IMR-90 (cell line): ENCODE results near the gene RGL4. TPM values are rescaled to one million over a fixed set of nuclear protein-coding genes. Genes with fewer than 3 reads are reported as not detected.

Experiments
- ATAC-seq: fragments of 200-7000 bp; cut with Tn5 transposase; 2 replicates; pipeline ENCODE4 v1.9.1; 2020; ENCODE audit warnings: low read depth, mild to moderate bottlenecking, moderate library complexity
- BruUV-seq: library from RNA; stranded (reverse); fragments of 400-500 nt; replicated peaks from 2 replicates; lab custom pipeline; 2021; lab: Mats Ljungman, UMichigan
- CTCF ChIA-PET: fragments of 300-600 bp; formaldehyde crosslinking; extraction: SDS; loops from one replicate; lab custom pipeline; 2021; ENCODE audit warnings: antibody characterized with exemption; lab: Yijun Ruan, JAX
- POLR2A ChIA-PET: fragments of 300-600 bp; sonication (Branson Sonifier 250); formaldehyde crosslinking; loops from one replicate; lab custom pipeline; 2022; ENCODE audit warnings: antibody characterized with exemption; ENCODE audit not compliant: unreplicated experiment; lab: Charles Lee
- DNase-seq: peaks from one replicate; pipeline ENCODE4 v3.0.0; 2013
- H2AFZ ChIP-seq: replicated peaks from 2 replicates; pipeline ENCODE3; 2013; ENCODE audit warnings: low read length, mild to moderate bottlenecking; ENCODE audit not compliant: poor library complexity
- H2AK5ac ChIP-seq: 2 replicates; pipeline ENCODE4 v1.6.1; 2013; ENCODE audit warnings: low read depth, low read length, inconsistent platforms
- H2AK9ac ChIP-seq: replicated peaks from 2 replicates; pipeline ENCODE3; 2013; ENCODE audit warnings: mild to moderate bottlenecking, low read depth, low read length, moderate library complexity; ENCODE audit not compliant: poor library complexity
- H2BK120ac ChIP-seq: 2 replicates; pipeline ENCODE4 v1.6.1; 2013; ENCODE audit warnings: low read depth, low read length, inconsistent platforms
- H2BK15ac ChIP-seq: 3 replicates; pipeline ENCODE4 v1.6.1; 2013; ENCODE audit warnings: low read depth, low read length, inconsistent platforms
- H2BK20ac ChIP-seq: 2 replicates; pipeline ENCODE4 v1.6.1; 2013; ENCODE audit warnings: low read depth, mild to moderate bottlenecking, inconsistent platforms, low read length, moderate library complexity
- H2BK5ac ChIP-seq: 2 replicates; pipeline ENCODE4 v1.6.1; 2013; ENCODE audit warnings: mild to moderate bottlenecking, low read depth, low read length, inconsistent platforms; ENCODE audit not compliant: poor library complexity, severe bottlenecking
- H3K14ac ChIP-seq: replicated peaks from 2 replicates; pipeline ENCODE4 v1.6.1; 2013; ENCODE audit warnings: low read depth, low read length, inconsistent platforms
- H3K18ac ChIP-seq: 2 replicates; pipeline ENCODE4 v1.6.1; 2013; ENCODE audit warnings: low read depth, low read length, control low read depth
- H3K23ac ChIP-seq: 2 replicates; pipeline ENCODE4 v1.6.1; 2013; ENCODE audit warnings: low read depth, low read length, inconsistent platforms
- H3K27ac ChIP-seq: 2 replicates; pipeline ENCODE4 v1.5.1; 2013; ENCODE audit warnings: mild to moderate bottlenecking, control low read depth, low read length; ENCODE audit not compliant: insufficient read depth
- H3K27me3 ChIP-seq: 2 replicates; pipeline ENCODE4 v1.6.1; 2013; ENCODE audit warnings: low read length; ENCODE audit not compliant: control insufficient read depth, insufficient read depth
- H3K36me3 ChIP-seq: 2 replicates; pipeline ENCODE4 v1.6.1; 2013; ENCODE audit warnings: low read length, mixed read lengths; ENCODE audit not compliant: control insufficient read depth, insufficient read depth
- H3K4ac ChIP-seq: 2 replicates; pipeline ENCODE4 v1.6.1; 2013; ENCODE audit warnings: low read depth, low read length, inconsistent platforms
- H3K4me1 ChIP-seq: 2 replicates; pipeline ENCODE4 v1.6.1; 2013; ENCODE audit warnings: low read length, mixed read lengths; ENCODE audit not compliant: control insufficient read depth, insufficient read depth
- H3K4me2 ChIP-seq: 2 replicates; pipeline ENCODE4 v1.6.1; 2013; ENCODE audit warnings: low read depth, mild to moderate bottlenecking, control low read depth, low read length, moderate library complexity
- H3K4me3 ChIP-seq: 2 replicates; pipeline ENCODE4 v1.5.1; 2013; ENCODE audit warnings: low read depth, mild to moderate bottlenecking, control low read depth, low read length, moderate library complexity; ENCODE audit not compliant: insufficient read depth
- H3K56ac ChIP-seq: 2 replicates; pipeline ENCODE4 v1.6.1; 2013; ENCODE audit warnings: low read length, inconsistent platforms; ENCODE audit not compliant: insufficient read depth; ENCODE audit errors: extremely low read depth
- H3K79me1 ChIP-seq, 2 experiments: 2 replicates each; pipeline ENCODE4 v1.6.1; 2013; ENCODE audit warnings: low read length in 2 of 2, inconsistent platforms in 1 of 2, low read depth in 1 of 2
- H3K9ac ChIP-seq: 2 replicates; pipeline ENCODE4 v1.6.1; 2013; ENCODE audit warnings: low read depth, low read length, control low read depth
- H3K9me1 ChIP-seq: 2 replicates; pipeline ENCODE4 v1.6.1; 2013; ENCODE audit warnings: low read length, inconsistent platforms; ENCODE audit not compliant: insufficient read depth
- H3K9me3 ChIP-seq: 2 replicates; pipeline ENCODE4 v1.6.1; 2013; ENCODE audit warnings: low read length; ENCODE audit not compliant: control insufficient read depth, insufficient read depth
- H4K20me1 ChIP-seq: 2 replicates; pipeline ENCODE4 v1.6.1; 2013; ENCODE audit warnings: low read length, inconsistent platforms; ENCODE audit not compliant: insufficient read depth
- H4K5ac ChIP-seq: 2 replicates; pipeline ENCODE4 v1.6.1; 2013; ENCODE audit warnings: mild to moderate bottlenecking, low read depth, low read length, control low read depth
- H4K8ac ChIP-seq, 2 experiments: 2 replicates each; pipeline ENCODE4 v1.6.1; 2013; ENCODE audit warnings: low read depth in 2 of 2, low read length in 2 of 2, control low read depth in 1 of 2, inconsistent platforms in 1 of 2
- H4K91ac ChIP-seq: 2 replicates; pipeline ENCODE4 v1.6.1; 2013; ENCODE audit warnings: low read depth, low read length, inconsistent platforms; ENCODE audit not compliant: insufficient read depth
- BHLHE40 ChIP-seq: fragments of 150-350 bp; IDR thresholded peaks from 2 replicates; pipeline ENCODE4 v1.6.1; 2016; ENCODE audit warnings: mild to moderate bottlenecking, low read depth, low read length
- CEBPB ChIP-seq: IDR thresholded peaks from 2 replicates; pipeline ENCODE4 v1.6.1; 2012; ENCODE audit warnings: low read depth, low read length, improper control_type of control experiment
- CHD1 ChIP-seq: IDR thresholded peaks from 2 replicates; pipeline ENCODE4 v1.6.1; 2012; ENCODE audit warnings: low read depth, low read length, improper control_type of control experiment
- FOS ChIP-seq: fragments of 150-350 bp; IDR thresholded peaks from 2 replicates; pipeline ENCODE4 v1.6.1; 2016; ENCODE audit warnings: low read depth, low read length
- MAFK ChIP-seq: IDR thresholded peaks from 2 replicates; pipeline ENCODE4 v1.6.1; 2012; ENCODE audit warnings: low read depth, low read length, improper control_type of control experiment
- MAZ ChIP-seq: IDR thresholded peaks from 2 replicates; pipeline ENCODE4 v1.6.1; 2012; ENCODE audit warnings: low read depth, mild to moderate bottlenecking, low read length, improper control_type of control experiment, moderate library complexity, borderline replicate concordance
- MXI1 ChIP-seq: IDR thresholded peaks from 2 replicates; pipeline ENCODE4 v1.6.1; 2012; ENCODE audit warnings: low read depth, mild to moderate bottlenecking, low read length, moderate library complexity, borderline replicate concordance
- NFE2L2 ChIP-seq: fragments of 150-350 bp; IDR thresholded peaks from 2 replicates; pipeline ENCODE4 v1.6.1; 2016; ENCODE audit warnings: low read depth, mild to moderate bottlenecking, low read length
- POLR2A ChIP-seq: IDR thresholded peaks from 2 replicates; pipeline ENCODE4 v1.6.1; 2012; ENCODE audit warnings: mild to moderate bottlenecking, low read depth, low read length
- RAD21 ChIP-seq: IDR thresholded peaks from 2 replicates; pipeline ENCODE4 v1.6.1; 2012; ENCODE audit warnings: low read length, improper control_type of control experiment
- RCOR1 ChIP-seq: IDR thresholded peaks from 2 replicates; pipeline ENCODE4 v1.6.1; 2012; ENCODE audit warnings: mild to moderate bottlenecking, low read length, improper control_type of control experiment; ENCODE audit not compliant: insufficient replicate concordance
- RFX5 ChIP-seq: IDR thresholded peaks from 2 replicates; pipeline ENCODE4 v1.8.0; 2012; ENCODE audit warnings: low read depth, mild to moderate bottlenecking, low read length, moderate library complexity
- SMC3 ChIP-seq: fragments of 150-350 bp; IDR thresholded peaks from 2 replicates; pipeline ENCODE4 v1.6.1; 2016; ENCODE audit warnings: low read depth, mild to moderate bottlenecking, antibody characterized with exemption, low read length, moderate library complexity
- WGBS, 2 experiments: methylation state at CpG; one replicate each; pipeline versions ENCODE4 v1.1.5 to v1.1.7; 2013; ENCODE audit warnings: missing lambda C conversion rate in 2 of 2; ENCODE audit not compliant: insufficient read length in 1 of 2; ENCODE audit errors: extremely low coverage in 2 of 2; 5-methylcytosine and 5-hydroxymethylcytosine counted together
- dilution Hi-C: fragments of 300-500 bp; cut with HindIII; formaldehyde crosslinking; loops from one replicate; pipeline ENCODE4 v1.14.3; 2018; ENCODE audit warnings: low sequenced_read_pairs; ENCODE audit not compliant: unreplicated experiment
- in situ Hi-C: fragments of 300-500 bp; cut with MboI; formaldehyde crosslinking; loops from 3 replicates; pipeline ENCODE4 v1.14.3; 2019; ENCODE audit warnings: low sequenced_read_pairs, inconsistent platforms, mixed read lengths
- intact Hi-C: fragments of 100-400 bp; cut with micrococcal nuclease; formaldehyde crosslinking; loops from 2 replicates; pipeline ENCODE4 v1.10.0; 2022
- polyA plus RNA-seq, 3 experiments: library from polyadenylated mRNA; depleted of rRNA; stranded (reverse); fragments of >200 nt; gene quantifications; 2 replicates each; pipeline ENCODE4 v1.2.3, GENCODE V29; 2012; ENCODE audit warnings: low replicate concordance in 1 of 3
- total RNA-seq: library from RNA; depleted of rRNA; stranded (reverse); fragments of >200 nt; gene quantifications from 2 replicates; pipeline ENCODE4 v1.2.3, GENCODE V29; 2012
- TF ChIP-seq, protein P1 (sequence below): conservative IDR thresholded peaks from 2 replicates; pipeline ENCODE4 v1.5.1; 2012; ENCODE audit warnings: mild to moderate bottlenecking, low read depth, low read length, improper control_type of control experiment
- TF ChIP-seq, protein P2 (sequence below): fragments of 150-350 bp; IDR thresholded peaks from 2 replicates; pipeline ENCODE4 v1.6.1; 2017; ENCODE audit warnings: mild to moderate bottlenecking, antibody characterized with exemption, low read length, low read depth
- TF ChIP-seq, protein P3 (sequence below): fragments of 150-350 bp; IDR thresholded peaks from 2 replicates; pipeline ENCODE4 v1.6.1; 2016; ENCODE audit warnings: low read depth, mild to moderate bottlenecking, low read length, moderate library complexity, borderline replicate concordance

RGL4 gene
- total and polyA plus RNA-seq, 2 of the 4 experiments (the other 2 are of a cell fraction), result not detected

DNA sequence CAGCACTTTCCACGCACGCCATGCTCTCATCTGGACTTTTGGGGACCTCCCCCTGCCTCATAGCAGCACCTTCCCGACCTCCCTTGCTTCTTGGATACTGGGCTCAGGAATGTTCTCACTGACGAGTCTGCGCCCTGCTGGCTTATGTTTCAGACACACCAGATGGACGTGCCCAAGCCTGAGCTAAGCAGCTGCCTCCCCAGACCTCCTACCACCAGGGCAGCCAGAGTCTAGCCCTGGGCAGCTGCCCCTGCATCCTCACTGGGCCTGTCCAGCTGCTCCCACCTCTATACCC, 13.2 kb upstream of the RGL4 start:
- Histone ChIP-seq H3K14ac (no peak overlapping the region), H4K5ac (no peak overlapping the region), H3K27me3 (no peaks in the 10 kb centered on the region), H2BK120ac (no peak overlapping the region), H3K36me3 (peaks cover 6% of the 10 kb centered on the region; the same call in 1 of the 2 replicates), H4K91ac (no peak overlapping the region), H3K9ac (no peak overlapping the region), H2AK5ac (no peak overlapping the region), H3K79me1 (no peaks in the 10 kb centered on the region), H3K4ac (no peak overlapping the region), H4K8ac (no peak overlapping the region), H2BK15ac (no peak overlapping the region), H3K56ac (no peak overlapping the region), H2BK20ac (no peak overlapping the region), H4K20me1 (no peaks in the 10 kb centered on the region), H3K18ac (no peak overlapping the region), H2AFZ (no peak overlapping the region), H2BK5ac (no peak overlapping the region), H3K4me2 (no peak overlapping the region), H3K27ac (no peak overlapping the region), H3K4me1 (no peaks in the 10 kb centered on the region), H3K4me3 (no peak overlapping the region), H3K9me3 (no peaks in the 10 kb centered on the region), H3K23ac (no peak overlapping the region), H3K9me1 (peaks cover 3% of the 10 kb centered on the region), H2AK9ac (no peak overlapping the region)
- TF ChIP-seq CEBPB (no peak), FOS (no peak), MAFK (no peak), RAD21 (no peak), POLR2A (no peak), NFE2L2 (no peak), CHD1 (no peak), MAZ (no peak), MXI1 (no peak), SMC3 (no peak), RCOR1 (no peak), RFX5 (no peak), BHLHE40 (no peak)
- TF ChIP-seq, protein P1, sequence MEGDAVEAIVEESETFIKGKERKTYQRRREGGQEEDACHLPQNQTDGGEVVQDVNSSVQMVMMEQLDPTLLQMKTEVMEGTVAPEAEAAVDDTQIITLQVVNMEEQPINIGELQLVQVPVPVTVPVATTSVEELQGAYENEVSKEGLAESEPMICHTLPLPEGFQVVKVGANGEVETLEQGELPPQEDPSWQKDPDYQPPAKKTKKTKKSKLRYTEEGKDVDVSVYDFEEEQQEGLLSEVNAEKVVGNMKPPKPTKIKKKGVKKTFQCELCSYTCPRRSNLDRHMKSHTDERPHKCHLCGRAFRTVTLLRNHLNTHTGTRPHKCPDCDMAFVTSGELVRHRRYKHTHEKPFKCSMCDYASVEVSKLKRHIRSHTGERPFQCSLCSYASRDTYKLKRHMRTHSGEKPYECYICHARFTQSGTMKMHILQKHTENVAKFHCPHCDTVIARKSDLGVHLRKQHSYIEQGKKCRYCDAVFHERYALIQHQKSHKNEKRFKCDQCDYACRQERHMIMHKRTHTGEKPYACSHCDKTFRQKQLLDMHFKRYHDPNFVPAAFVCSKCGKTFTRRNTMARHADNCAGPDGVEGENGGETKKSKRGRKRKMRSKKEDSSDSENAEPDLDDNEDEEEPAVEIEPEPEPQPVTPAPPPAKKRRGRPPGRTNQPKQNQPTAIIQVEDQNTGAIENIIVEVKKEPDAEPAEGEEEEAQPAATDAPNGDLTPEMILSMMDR, result no peak
- TF ChIP-seq, protein P2, sequence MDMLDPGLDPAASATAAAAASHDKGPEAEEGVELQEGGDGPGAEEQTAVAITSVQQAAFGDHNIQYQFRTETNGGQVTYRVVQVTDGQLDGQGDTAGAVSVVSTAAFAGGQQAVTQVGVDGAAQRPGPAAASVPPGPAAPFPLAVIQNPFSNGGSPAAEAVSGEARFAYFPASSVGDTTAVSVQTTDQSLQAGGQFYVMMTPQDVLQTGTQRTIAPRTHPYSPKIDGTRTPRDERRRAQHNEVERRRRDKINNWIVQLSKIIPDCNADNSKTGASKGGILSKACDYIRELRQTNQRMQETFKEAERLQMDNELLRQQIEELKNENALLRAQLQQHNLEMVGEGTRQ, result no peak
- TF ChIP-seq, protein P3, sequence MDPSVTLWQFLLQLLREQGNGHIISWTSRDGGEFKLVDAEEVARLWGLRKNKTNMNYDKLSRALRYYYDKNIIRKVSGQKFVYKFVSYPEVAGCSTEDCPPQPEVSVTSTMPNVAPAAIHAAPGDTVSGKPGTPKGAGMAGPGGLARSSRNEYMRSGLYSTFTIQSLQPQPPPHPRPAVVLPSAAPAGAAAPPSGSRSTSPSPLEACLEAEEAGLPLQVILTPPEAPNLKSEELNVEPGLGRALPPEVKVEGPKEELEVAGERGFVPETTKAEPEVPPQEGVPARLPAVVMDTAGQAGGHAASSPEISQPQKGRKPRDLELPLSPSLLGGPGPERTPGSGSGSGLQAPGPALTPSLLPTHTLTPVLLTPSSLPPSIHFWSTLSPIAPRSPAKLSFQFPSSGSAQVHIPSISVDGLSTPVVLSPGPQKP, result no peak
- WGBS, 2 experiments, result 87% methylated on average over 3 of the region's 6 CpGs; no CpG with 5 or more reads in 1 of the 2 experiments
- POLR2A ChIA-PET, result no interaction called here
- BruUV-seq, result no TSS peak
- in situ Hi-C loops (no loop called here), dilution Hi-C loops (no loop called here), intact Hi-C loops (no loop called here)
- DNase-seq, result no peak
- no peak for ATAC-seq
- CTCF ChIA-PET, result no interaction called here
